ENCODE data around the gene NEDD9.

The NEDD9 gene

GRCh38 chr6:11223286-11223864 is 9.1 kb downstream of the NEDD9 start:
- Histone ChIP-seq H3K4me3 (ENCODE audit: low read length) (no peak overlapping the region), H3K27me3 (ENCODE audit: insufficient read depth, low read length) (no peaks in the 10 kb centered on the region), H3K36me3 (ENCODE audit: insufficient read depth, low read length) (no peaks in the 10 kb centered on the region; the same call in 1 of the 2 replicates), H3K4me1 (ENCODE audit: insufficient read depth, low read length) (0 out of 2 replicates have a peak, but pooled peaks cover 3% of the 10 kb centered on the region), H3K27ac (ENCODE audit: low read depth, low read length) (no peak overlapping the region), H3K9me3 (ENCODE audit: insufficient read depth, low read depth, low read length) (no peaks in the 10 kb centered on the region), H3K9ac (ENCODE audit: low read depth, low read length) (no peak overlapping the region)
- 91% methylated on average over 5 of the region's 5 CpGs for WGBS

DNA sequence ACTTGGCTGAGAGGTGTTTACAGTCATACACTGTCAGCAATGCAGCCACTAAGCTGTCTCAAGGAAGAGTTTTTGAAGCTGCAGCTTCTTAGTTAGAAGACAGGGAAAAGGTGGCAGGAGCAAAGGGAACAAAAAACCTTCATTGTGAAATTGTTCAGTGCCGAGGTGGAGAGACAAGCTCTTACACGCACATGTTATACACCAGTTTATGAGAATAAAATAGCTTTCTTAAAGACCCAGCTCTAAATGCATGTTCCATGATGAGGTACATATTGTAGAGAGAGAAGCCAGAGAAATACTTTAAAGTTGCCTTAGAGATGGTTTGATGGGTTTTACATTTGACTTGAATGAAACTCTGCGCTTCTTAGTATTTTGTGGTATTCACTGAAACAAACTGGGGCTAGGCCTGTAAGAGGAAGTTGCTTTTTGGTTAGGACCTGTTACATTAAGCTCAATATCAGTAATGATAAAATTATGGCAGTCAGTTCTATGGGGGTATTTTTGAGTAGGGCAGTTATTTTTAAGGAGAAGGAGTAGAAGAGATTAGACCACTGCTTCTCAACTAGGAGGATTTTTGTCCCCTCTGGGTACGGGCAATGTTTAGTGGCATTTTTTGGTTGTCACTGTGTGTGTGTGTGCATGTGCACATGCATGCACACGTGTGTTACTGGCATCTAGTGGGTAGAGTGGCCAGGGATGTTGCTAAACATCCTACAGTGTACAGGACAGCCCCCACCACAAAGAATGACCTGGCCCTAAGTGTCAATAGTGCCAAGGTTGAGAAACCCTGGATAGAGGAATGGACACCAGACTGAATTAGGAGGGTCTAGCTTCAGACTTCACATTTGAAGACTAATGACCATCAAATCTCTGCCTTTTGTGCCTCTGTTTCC is 9.8 kb downstream of the NEDD9 start:
- H3K27me3 ChIP-seq (ENCODE audit: insufficient read depth, low read length): no peaks in the 10 kb centered on the region
- no peaks in the 10 kb centered on the region; the same call in 1 of the 2 replicates for H3K36me3 ChIP-seq (ENCODE audit: insufficient read depth, low read length)
- H3K4me3 ChIP-seq (ENCODE audit: low read length): no peak overlapping the region
- 97% methylated on average over 5 of the region's 5 CpGs for WGBS
- H3K4me1 ChIP-seq (ENCODE audit: insufficient read depth, low read length): peaks cover 3% of the 10 kb centered on the region; the same call in 1 of the 2 replicates
- H3K27ac ChIP-seq (ENCODE audit: low read depth, low read length): no peak overlapping the region
- no peak overlapping the region for H3K9ac ChIP-seq (ENCODE audit: low read depth, low read length)
- H3K9me3 ChIP-seq (ENCODE audit: insufficient read depth, low read depth, low read length): no peaks in the 10 kb centered on the region

- Histone ChIP-seq H3K27ac (ENCODE audit: low read depth, low read length) (no peak overlapping the region), H3K4me3 (ENCODE audit: low read length) (no peak overlapping the region), H3K27me3 (ENCODE audit: insufficient read depth, low read length) (no peaks in the 10 kb centered on the region), H3K36me3 (ENCODE audit: insufficient read depth, low read length) (no peaks in the 10 kb centered on the region; the same call in 1 of the 2 replicates), H3K9ac (ENCODE audit: low read depth, low read length) (no peak overlapping the region), H3K4me1 (ENCODE audit: insufficient read depth, low read length) (peaks cover 3% of the 10 kb centered on the region; the same call in 1 of the 2 replicates), H3K9me3 (ENCODE audit: insufficient read depth, low read depth, low read length) (no peaks in the 10 kb centered on the region)
- 93% methylated on average over 3 of the region's 3 CpGs for WGBS
These were observed 10.7 kb downstream of the NEDD9 start for GRCh38 chr6:11221623-11222384.

- Histone ChIP-seq H3K9ac (ENCODE audit: low read depth, low read length) (no peak overlapping the region), H3K36me3 (ENCODE audit: insufficient read depth, low read length) (no peaks in the 10 kb centered on the region; the same call in 1 of the 2 replicates), H3K9me3 (ENCODE audit: insufficient read depth, low read depth, low read length) (no peaks in the 10 kb centered on the region), H3K4me1 (ENCODE audit: insufficient read depth, low read length) (peaks cover 4% of the 10 kb centered on the region), H3K4me3 (ENCODE audit: low read length) (no peak overlapping the region), H3K27ac (ENCODE audit: low read depth, low read length) (no peak overlapping the region), H3K27me3 (ENCODE audit: insufficient read depth, low read length) (no peaks in the 10 kb centered on the region)
- 91% methylated on average over 2 of the region's 4 CpGs for WGBS
These were observed 13.1 kb downstream of the NEDD9 start for GRCh38 chr6:11219400-11219834.

GRCh38 chr6:11218538-11219399 is 13.7 kb downstream of the NEDD9 start:
- Histone ChIP-seq H3K4me3 (ENCODE audit: low read length) (no peak overlapping the region), H3K9me3 (ENCODE audit: insufficient read depth, low read depth, low read length) (no peaks in the 10 kb centered on the region), H3K27me3 (ENCODE audit: insufficient read depth, low read length) (no peaks in the 10 kb centered on the region), H3K9ac (ENCODE audit: low read depth, low read length) (no peak overlapping the region), H3K4me1 (ENCODE audit: insufficient read depth, low read length) (peaks cover 4% of the 10 kb centered on the region), H3K36me3 (ENCODE audit: insufficient read depth, low read length) (no peaks in the 10 kb centered on the region; the same call in 1 of the 2 replicates), H3K27ac (ENCODE audit: low read depth, low read length) (no peak overlapping the region)
- 87% methylated on average over 12 of the region's 12 CpGs for WGBS

- WGBS: 91% methylated on average over 3 of the region's 3 CpGs
- no peak overlapping the region for H3K9ac ChIP-seq (ENCODE audit: low read depth, low read length)
- peaks cover 4% of the 10 kb centered on the region for H3K4me1 ChIP-seq (ENCODE audit: insufficient read depth, low read length)
- H3K27me3 ChIP-seq (ENCODE audit: insufficient read depth, low read length): no peaks in the 10 kb centered on the region
- no peak overlapping the region for H3K4me3 ChIP-seq (ENCODE audit: low read length)
- H3K9me3 ChIP-seq (ENCODE audit: insufficient read depth, low read depth, low read length): no peaks in the 10 kb centered on the region
- no peak overlapping the region for H3K27ac ChIP-seq (ENCODE audit: low read depth, low read length)
- peaks cover 5% of the 10 kb centered on the region; the same call in 1 of the 2 replicates for H3K36me3 ChIP-seq (ENCODE audit: insufficient read depth, low read length)
These were observed 14.4 kb downstream of the NEDD9 start for GRCh38 chr6:11218102-11218442.

- 87% methylated on average over 4 of the region's 4 CpGs for WGBS
- H3K27ac ChIP-seq (ENCODE audit: low read depth, low read length): no peak overlapping the region
- no peak overlapping the region for H3K4me3 ChIP-seq (ENCODE audit: low read length)
- H3K36me3 ChIP-seq (ENCODE audit: insufficient read depth, low read length): peaks cover 10% of the 10 kb centered on the region; the same call in 1 of the 2 replicates
- H3K4me1 ChIP-seq (ENCODE audit: insufficient read depth, low read length): peaks cover 4% of the 10 kb centered on the region
- H3K9me3 ChIP-seq (ENCODE audit: insufficient read depth, low read depth, low read length): no peaks in the 10 kb centered on the region
- no peak overlapping the region for H3K9ac ChIP-seq (ENCODE audit: low read depth, low read length)
- H3K27me3 ChIP-seq (ENCODE audit: insufficient read depth, low read length): no peaks in the 10 kb centered on the region
These were observed 14.9 kb downstream of the NEDD9 start for GRCh38 chr6:11217360-11218101.

DNA sequence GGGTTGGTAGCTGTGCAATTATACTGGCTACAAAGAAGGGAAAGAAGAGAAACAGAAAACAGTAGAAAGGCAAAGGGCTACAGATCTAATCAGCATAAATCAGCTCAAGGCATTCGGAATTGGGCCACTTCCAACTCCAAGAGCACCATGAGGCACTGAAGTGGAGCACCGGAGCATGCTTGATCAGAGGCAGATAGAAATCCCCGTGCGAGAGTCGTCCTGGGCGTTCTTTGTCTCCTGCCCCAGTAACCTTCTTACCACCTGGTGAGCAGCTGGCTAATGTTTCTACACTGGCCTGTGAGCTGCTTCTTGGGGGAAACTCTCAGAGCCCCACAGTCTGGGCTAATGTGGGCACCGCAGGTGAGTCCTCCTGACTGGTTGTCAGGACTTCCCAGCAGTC is 16.7 kb downstream of the NEDD9 start:
- Histone ChIP-seq H3K9me3 (ENCODE audit: insufficient read depth, low read depth, low read length) (no peaks in the 10 kb centered on the region), H3K9ac (ENCODE audit: low read depth, low read length) (no peak overlapping the region), H3K27ac (ENCODE audit: low read depth, low read length) (no peak overlapping the region), H3K4me3 (ENCODE audit: low read length) (no peak overlapping the region), H3K27me3 (ENCODE audit: insufficient read depth, low read length) (no peaks in the 10 kb centered on the region), H3K36me3 (ENCODE audit: insufficient read depth, low read length) (peaks cover 13% of the 10 kb centered on the region; the same call in 1 of the 2 replicates), H3K4me1 (ENCODE audit: insufficient read depth, low read length) (peaks cover 10% of the 10 kb centered on the region)
- 73% methylated on average over 7 of the region's 7 CpGs for WGBS

- WGBS: 94% methylated on average over 9 of the region's 9 CpGs
- H3K36me3 ChIP-seq (ENCODE audit: insufficient read depth, low read length): peaks cover 13% of the 10 kb centered on the region; the same call in 1 of the 2 replicates
These were observed 17.6 kb downstream of the NEDD9 start for GRCh38 chr6:11214901-11215300.

More at GRCh38 chr6:11214901-11215300, 17.6 kb downstream of the NEDD9 start:
- Histone ChIP-seq H3K4me3 (ENCODE audit: low read length) (no peak overlapping the region), H3K9ac (ENCODE audit: low read depth, low read length) (no peak overlapping the region), H3K9me3 (ENCODE audit: insufficient read depth, low read depth, low read length) (no peaks in the 10 kb centered on the region), H3K27ac (ENCODE audit: low read depth, low read length) (no peak overlapping the region), H3K4me1 (ENCODE audit: insufficient read depth, low read length) (peaks cover 19% of the 10 kb centered on the region), H3K27me3 (ENCODE audit: insufficient read depth, low read length) (no peaks in the 10 kb centered on the region)

Data from HUES64 (cell line).